Body of pancreas (tissue), 4 donors: ENCODE measurements around the gene HLA-DOB.

Experiments used
- CTCF ChIP-seq, 7 experiments: fragments of 450-650 bp in 4 of 7; fragments of 200-600 bp in 3 of 7; sonication (generic) in 3 of 7; IDR thresholded peaks; one replicate each; pipeline ENCODE4 v1.5.1; 2016 to 2019; ENCODE audit warnings: antibody characterized with exemption in 7 of 7
- POLR2A ChIP-seq, 3 donors: fragments of 450-650 bp; IDR thresholded peaks; one replicate each; pipeline ENCODE4 v1.6.1; 2016; ENCODE audit warnings: antibody characterized with exemption in 3 of 3, mild to moderate bottlenecking in 2 of 3

GRCh38 chr6:32799168-32799567 is 17.6 kb downstream of the HLA-DOB start:
- no peak for TF ChIP-seq POLR2A (IDR thresholded peaks at IDR 0.05)
- TF ChIP-seq CTCF (IDR thresholded peaks at IDR 0.05) = no peak
